GM10266 (cell line): Measurements from ENCODE around the gene IFITM5.

Source experiments
- DNase-seq: peaks from one replicate; pipeline ENCODE4 v3.0.0; 2012; ENCODE audit errors: extremely low spot score
- TF ChIP-seq, protein P1 (sequence below): IDR thresholded peaks from 2 replicates; pipeline ENCODE4 v1.5.1; 2012; ENCODE audit warnings: mild to moderate bottlenecking, low read depth; ENCODE audit not compliant: control insufficient read depth, insufficient read depth; ENCODE audit errors: missing control alignments

The IFITM5 gene

DNA sequence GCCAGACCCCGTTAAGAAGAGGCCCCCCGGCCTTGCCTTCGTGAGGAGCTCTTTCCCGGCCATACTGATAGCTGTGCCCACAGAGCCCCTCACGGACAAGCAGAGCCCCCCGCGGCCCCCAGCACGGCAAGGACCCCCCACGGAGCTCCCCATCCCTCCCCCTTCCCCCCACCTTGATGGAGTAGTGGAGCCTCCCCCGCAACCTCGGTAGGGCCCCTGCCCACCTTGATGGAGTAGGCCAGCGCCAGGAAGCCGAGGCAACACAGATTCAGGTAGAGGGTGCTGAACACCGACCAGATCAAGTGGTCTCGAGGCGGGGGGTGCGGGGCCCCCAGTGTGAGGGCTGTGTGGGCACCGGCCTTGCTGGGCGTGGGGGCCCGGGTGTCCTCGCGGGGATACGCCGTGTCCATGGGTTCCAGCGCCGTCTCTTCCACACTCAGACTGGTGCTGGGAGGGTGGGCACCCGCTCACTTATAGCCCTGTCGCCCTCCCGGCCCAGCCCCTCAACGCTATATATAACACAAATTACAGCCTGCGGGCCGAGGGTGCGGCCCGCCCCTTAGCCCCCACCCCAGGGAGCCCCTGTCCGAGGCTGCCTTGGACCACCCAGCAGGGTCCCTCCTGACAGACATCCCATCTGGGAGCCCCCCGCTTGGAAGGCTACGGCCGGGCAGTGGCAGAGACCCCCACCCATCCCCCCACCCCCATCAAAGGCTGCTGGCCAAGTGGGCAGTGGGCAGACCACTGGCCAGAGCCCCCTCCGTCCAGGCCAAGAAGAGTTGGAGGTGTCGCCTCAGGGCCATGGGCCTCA, at the start of gene IFITM5:
TSS of gene IFITM5 (minus strand) at position 446 of the 811 bp plus-strand sequence. CDS start at position 410, 36 bp downstream.
- TF ChIP-seq, protein P1, sequence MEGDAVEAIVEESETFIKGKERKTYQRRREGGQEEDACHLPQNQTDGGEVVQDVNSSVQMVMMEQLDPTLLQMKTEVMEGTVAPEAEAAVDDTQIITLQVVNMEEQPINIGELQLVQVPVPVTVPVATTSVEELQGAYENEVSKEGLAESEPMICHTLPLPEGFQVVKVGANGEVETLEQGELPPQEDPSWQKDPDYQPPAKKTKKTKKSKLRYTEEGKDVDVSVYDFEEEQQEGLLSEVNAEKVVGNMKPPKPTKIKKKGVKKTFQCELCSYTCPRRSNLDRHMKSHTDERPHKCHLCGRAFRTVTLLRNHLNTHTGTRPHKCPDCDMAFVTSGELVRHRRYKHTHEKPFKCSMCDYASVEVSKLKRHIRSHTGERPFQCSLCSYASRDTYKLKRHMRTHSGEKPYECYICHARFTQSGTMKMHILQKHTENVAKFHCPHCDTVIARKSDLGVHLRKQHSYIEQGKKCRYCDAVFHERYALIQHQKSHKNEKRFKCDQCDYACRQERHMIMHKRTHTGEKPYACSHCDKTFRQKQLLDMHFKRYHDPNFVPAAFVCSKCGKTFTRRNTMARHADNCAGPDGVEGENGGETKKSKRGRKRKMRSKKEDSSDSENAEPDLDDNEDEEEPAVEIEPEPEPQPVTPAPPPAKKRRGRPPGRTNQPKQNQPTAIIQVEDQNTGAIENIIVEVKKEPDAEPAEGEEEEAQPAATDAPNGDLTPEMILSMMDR = no peak
- DNase-seq = no peak

DNA sequence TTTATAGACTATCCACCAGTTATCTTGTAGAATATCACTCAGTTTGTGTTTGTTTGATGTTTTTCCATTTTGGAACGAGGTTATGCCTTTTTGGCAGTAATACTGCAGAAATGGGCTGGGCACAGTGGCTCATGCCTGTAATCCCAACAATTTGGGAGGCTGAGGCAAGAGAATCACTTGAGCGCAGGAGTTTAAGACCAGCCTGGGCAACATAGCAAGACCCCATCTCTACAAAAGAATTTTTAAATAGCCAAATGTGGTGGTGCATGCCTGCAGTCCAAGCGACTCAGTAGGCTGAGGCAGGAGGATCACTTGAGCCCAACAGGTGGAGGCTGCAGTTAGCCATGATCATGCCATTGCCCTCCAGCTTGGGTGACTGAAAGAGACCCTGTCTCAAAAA, 47.2 kb upstream of the IFITM5 start:
- no peak for DNase-seq

DNA sequence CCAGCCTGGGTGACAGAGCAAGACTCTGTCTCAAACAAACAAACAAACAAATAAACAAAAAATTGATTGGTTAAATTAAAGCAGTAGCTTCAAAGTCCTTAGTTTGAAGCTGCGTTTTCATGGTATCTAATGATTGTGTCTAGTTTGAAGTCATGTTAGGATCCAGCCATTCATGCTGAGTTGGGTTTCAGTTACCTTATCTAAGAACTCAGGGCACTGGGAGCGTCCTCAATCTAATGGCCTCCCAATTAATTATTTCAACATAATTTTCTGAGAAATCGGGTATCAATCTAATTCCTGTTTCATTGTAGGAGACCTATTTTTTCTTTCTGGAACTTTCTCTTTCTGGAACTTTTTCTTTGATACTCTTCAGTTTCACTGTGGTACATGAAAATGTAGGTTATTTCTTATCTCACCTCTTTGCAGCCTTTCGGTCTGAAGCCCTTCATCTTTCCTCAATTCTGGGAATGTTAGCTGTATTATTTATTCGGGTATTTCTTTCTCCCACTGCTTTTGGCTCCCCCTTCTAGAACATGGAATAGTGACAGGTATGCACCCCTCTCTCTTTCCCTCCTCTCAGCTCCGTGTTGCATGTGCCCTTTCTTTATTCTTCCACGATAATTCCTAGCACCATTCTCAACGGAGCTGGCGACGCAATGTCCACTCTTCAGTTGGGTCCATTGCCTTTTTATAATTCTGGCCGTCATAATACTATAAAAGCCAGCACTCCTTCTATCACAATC, 45.7 kb upstream of the IFITM5 start:
- TF ChIP-seq, protein P1 = no peak
- DNase-seq = no peak

More for the DNA sequence above, 47.2 kb upstream of the IFITM5 start:
- TF ChIP-seq, protein P1 = no peak

DNA sequence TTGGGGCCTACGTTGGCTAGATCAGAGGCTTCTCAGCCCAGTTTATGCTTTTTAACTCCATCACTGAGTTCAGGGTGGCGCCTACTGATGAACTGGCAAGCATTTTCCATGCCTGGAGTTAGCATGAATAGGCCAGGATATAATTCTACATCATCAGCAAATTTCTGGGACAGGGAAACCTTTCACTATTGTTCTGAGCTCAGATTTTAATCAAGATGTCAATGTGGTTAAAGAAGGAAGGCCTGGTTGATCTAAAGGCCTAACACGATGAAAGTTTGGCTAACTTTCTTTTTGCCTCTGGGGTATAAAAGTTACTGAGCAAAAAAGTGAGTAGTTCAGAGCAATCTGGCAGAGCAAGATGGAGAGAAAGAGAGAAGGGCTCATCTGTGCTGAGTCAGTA, 43.0 kb upstream of the IFITM5 start:
- no peak for DNase-seq
- TF ChIP-seq, protein P1 = no peak

DNA sequence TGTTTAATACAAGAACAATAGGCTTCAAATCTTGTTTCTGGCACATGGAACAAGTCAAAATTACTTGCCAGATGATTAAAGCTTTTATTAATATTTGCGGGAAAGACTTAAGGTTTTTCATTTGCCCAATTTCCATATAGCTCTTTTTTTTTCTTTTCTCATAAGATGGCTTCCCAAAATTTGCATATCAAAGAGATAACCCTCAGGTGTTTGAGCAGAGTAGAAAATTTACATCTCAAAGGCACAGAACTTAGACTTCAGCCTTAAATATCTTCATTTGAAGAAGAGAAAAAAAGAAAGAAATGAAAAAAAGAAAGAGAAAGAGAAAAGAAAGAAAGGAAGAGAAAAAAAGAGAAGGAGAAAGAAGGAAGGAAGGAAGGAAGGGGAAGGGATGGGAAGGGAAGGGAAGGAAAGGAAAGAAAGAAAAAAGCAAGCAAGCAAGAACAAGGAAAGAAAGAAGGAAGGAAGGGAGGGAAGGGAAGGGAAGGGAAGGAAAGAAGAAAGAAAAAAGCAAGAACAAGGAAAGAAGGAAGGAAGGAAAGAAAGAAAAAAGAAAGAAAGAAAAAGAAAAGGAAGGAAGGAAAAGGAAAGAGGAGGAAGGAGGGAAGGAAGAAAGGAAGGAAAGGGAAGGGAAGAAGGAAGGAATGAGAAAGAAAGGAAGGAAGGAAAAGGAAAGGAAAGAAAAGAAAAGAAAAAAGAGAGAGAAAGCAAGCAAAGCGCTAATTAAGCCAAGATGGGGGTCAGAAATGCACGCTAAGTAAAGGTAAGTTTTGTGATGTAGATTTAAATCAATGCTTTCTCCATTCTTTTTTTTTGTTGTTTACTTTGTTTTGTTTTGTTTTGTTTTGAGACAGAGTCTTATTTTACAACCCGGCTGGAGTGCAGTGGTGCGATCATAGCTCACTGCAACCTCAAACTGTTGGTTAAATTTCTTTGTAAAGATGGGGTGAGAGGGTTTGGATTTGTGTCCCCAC, 41.5 kb upstream of the IFITM5 start:
- no peak for DNase-seq
- TF ChIP-seq, protein P1 = no peak

DNA sequence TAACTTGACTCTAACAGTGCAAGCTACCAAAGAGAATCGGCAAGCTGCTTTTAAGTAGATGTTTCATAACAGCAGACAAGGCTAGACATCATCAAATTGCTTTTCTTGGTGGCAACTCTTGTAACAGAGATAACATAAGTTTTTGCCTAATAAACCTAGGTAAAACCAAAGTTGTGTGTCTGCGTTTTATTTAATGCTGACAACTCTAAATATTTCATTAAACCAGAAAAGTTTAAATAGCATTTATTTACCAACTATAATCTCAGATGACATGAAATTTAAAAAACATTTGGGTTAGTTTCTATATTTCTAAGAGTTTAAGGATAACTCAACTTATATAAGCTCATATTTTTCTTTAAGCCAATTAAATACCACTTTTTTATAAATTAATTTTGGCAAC, 40.6 kb upstream of the IFITM5 start:
- no peak for DNase-seq
- TF ChIP-seq, protein P1 = no peak
